UCSD-AML1 (cell line): ENCODE measurements around the gene ANTXRL.
A peak's percentile ranks its signal among the peaks of the same experiment; 100 is the strongest.
"Not testable (repeated sequence)": the region's sequence is repeated elsewhere in the genome, so short reads cannot be mapped to it uniquely, and the experiment has no call there.

Experiments used
- DNase-seq: peaks from one replicate; lab custom pipeline; 2025; ENCODE audit not compliant: unreplicated experiment; lab: John Stamatoyannopoulos, UW

The ANTXRL gene

DNA sequence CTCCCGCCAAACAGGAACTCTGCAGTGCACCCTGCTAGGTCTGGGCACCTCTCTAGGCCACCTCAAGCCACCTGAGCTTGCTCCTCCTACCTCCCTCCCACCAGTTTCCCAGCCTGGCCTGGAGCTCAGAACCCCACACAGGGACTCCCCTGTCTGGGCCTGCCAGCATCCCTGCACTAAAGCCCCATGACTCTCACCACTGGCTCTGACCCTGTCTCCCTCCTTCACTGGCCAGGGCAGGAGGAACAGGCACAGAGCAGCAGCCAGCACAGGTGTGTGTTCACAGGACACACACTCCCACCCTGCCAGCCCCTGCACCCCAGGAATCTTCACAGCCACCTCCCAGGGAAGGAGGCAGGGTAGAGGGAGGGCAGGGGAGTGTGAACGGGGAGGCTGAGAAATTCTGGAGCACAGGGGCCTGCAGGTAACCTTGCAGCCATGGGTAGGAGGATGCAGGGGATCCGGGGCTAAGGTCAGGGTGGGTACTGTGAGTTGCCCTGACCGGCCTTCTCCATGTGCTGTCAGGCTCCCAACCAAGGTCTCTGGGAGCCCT, 13.9 kb upstream of the ANTXRL start:
- DNase-seq: no peak

DNA sequence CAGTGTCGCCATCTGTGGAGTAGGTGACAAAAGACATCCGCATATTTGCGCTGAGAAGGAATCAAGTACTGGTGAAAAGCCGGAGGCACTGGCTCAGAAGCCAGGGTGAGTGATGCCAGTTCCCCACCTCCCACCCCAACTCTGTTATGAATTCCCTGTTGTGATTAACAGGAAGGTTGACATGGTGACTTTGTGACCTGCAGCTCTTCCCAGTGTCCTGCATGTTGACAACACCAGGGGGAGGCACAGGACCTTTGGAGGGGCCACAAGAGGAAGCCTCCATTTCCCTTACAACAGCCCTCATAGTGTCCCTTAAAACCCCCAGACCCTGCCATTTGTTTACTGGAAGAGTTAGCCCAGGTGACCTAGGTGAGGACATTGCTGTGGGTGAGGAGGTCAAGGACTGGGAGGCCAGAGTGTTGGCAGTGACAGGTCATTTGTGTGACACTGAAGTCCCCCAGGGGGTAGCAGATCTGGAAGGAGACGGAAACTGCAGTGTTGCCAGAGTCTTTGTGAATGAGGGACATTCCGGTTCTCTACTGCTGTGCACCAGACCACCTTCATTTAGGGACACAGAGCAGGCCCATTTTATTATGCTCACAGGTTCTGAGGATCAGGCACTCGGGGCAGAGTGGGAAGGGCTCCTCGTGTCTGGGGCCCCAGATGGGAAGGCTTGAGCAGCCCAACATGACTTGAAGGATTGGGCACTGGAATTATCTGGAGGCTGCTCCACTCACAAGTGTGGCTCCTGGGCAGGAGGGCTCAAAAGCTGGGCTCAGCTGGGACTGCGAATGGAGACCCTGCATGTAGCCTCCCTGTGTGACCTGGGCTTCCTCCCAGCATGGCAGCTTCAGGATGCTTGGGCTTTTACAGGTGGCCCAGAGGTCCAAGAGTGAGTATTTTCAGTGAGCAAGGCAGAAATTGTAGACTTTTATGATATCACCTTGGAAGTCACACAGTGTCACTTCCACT, 13.0 kb upstream of the ANTXRL start:
- DNase-seq: no peak

GRCh38 chr10:46277840-46278239, 9.0 kb upstream of the ANTXRL start:
- DNase-seq: no peak

- DNase-seq: not testable (repeated sequence)
Measured at GRCh38 chr10:46282421-46282831, 4.4 kb upstream of the ANTXRL start.

DNA sequence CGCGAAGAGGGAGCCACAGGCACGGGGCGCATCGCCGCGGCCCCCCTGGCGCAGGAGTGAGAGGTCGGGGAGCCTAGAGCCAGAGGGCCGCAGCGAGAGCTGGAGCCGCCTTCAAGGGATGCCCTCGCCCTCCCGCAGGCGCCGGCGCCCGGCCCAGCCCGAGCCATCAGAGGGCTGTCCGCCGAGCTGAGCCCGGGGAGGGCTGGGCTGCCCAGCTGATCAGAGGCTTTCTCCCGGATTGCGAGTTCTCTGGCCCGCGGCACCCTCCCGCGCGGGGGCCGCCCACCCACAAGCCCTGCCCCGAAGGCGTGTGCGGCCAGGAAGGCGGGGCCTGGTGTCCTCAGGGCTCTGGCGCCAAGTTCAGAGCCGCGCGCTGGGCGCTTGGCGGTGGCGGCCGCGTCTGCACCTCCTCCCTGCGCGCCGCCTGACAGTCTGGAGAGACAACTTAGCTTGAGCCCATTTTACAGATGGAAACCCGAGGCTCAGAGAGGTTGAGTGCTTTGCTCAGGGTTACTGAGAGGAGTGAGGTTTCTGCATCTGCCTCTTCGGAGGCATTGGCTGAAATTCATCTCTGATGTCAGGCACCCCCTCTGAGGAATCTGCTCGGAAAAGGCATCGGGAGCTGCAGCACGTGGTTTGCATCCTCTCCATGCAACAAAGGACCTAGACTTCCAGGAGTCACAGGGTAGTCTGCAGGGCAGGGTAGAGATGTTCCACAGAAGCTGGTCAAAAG, 3.8 kb upstream of the ANTXRL start:
- peak; percentile 25 for DNase-seq

DNA sequence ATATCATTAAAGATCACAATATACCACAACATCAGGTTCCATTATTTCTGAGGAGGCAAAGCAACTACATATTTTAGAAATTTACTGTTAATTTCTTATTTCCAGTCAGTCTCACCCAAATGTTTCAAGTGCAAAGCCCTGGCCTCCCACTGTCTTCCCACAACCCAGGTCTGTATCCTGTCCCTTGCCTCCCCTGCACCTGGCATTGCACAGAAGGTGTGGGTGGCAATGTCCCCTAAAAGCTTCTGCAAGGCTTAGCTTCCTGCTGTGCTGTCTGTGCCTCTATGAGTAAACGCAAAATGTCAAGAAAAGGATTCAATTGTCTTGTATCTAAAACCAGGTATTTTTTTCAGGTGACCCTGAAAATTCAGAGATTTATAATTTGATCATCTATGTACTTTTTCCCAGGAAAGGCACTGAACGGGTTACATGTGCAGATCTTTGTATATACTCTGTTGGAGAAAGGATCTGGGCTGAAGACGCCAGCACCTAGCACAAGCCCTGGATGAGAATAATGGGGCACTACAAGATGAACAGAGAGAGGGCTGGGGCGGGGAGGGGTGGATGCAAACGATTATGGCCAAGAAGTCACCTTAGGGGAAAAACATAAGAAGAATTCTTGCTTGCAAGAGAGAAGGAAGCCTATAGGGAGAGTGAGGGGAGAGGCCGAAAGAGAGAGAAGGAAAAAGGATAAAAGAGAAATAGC, 3.1 kb upstream of the ANTXRL start:
- DNase-seq: no peak

GRCh38 chr10:46284286-46285229, 2.2 kb upstream of the ANTXRL start:
- DNase-seq: peak; percentile 68

GRCh38 chr10:46285300-46285699, 1.5 kb upstream of the ANTXRL start:
- no peak for DNase-seq

GRCh38 chr10:46285966-46286620, 704 bp upstream of the ANTXRL start:
- DNase-seq: no peak

GRCh38 chr10:46287846-46288477, 1.2 kb downstream of the ANTXRL start:
- no peak for DNase-seq

DNA sequence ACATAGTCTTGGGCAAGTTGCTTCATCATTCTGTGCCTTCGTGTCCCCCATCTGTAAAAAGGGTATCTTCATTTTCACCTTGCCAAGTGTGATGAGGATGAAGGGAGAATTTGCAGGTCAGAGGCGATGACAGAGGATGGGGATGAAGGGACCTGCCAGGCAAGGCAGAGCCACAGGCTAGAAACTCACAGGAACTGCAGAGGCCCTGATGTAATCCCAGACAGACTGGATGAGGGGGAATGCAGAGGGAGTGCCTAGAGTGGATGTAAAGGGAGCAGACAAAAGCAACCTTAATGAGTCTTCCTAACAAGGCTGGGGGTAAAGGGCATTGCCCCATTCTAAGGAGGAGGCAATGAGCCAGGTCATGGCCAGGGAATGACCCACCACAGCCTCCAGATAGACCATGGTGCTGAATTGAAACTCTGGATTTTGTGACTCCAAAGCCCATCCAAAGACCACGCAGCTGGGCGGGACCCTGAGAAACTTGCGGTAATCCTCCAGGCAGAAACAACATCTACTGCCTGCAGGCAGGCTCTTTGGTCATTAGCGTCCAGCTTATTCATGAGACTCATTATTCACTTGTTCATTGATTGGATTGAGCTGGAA, 1.9 kb downstream of the ANTXRL start:
- DNase-seq: no peak

GRCh38 chr10:46289209-46289810, 2.5 kb downstream of the ANTXRL start:
- DNase-seq: no peak

DNA sequence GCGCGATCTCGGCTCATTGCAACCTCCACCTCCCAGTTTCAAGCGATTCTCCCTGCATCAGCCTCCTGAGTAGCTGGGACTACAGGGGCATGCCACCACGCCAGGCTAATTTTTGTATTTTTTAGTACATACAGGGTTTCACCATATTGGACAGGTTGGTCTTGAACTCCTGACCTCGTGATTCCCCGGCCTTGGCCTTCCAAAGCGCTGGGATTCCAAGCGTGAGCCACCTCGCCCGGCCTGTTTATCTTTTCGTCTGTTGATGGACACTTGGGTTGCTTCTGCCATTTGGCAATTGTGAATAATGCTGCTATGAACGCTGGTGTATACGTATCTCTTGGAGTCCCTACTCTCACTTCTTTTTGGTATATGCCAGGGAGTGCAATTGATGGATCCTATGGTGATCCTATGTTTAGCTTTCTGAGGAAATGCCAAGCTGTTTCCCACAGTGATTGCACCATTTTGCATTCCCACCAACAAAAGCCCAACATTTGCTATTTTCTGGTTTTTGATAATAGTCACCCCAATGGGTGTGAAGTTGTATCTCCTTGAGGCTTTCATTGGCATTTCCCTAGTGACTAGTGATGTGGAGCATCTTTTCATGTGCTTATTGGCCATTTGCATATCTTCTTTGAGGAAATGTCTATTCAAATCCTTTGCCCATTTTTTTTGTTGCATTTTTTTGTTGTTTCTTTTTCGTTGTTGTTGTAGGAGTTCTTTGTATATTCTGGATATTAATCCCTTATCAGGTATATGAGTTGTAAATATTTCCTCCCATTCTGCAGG, 3.5 kb downstream of the ANTXRL start:
- no peak for DNase-seq

DNA sequence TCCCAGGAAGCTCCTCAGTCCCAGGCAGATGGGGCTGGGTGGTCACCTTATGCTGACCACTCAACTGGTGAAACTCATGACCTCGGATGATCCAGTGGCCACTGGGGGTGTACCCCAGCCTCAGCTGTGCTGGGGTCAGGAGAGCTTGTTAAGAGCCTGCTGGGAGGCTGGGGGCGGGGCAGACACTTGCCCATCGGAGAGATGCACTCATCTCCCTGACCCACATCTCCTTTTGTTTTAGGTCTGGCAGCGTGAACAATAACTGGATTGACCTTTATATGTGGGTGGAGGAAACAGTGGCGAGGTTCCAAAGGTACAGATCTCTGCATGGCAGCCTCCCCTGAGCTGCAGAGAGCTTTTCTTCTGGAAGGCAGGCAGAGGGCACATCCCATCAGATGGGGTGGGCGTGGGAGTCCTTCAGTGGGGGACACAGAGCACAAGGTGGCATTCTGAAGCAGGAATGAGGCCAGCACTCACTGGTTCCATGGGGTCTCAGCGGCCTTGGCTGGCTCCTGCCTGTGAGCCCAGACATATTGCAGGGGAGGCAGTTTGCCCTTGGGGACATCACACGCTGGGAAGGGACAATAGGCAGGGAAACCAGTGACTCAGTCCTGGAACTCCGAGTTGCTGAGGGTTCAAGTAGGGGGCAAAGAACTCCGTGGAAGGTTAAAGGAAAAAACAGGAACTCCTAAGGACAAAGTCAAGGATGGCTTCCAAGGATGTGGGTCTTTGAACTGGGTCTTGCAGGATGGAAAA, 5.2 kb downstream of the ANTXRL start:
- no peak for DNase-seq

DNA sequence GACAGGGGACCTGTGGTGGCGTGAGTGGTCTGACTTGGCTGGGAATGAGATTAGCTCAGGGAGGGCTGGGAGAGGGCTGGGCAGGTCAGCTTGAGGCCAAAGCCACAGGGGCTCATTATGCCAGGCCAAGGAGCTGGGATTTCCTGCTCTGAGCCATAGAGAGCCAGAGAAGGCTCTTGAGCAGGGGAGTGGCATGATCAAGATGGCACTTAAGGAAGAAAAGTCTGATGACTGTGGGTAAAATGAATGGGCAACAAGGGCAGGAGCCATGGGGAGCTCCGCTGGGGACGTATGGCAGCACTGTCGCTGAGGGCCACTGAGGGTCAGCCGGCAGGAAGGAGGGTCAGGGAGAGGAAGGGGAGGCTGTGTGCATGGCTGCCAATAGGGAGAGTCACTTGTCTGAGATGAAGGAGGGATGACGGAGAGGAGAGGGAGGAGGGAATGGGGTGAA, 5.8 kb downstream of the ANTXRL start:
- DNase-seq: no peak

DNA sequence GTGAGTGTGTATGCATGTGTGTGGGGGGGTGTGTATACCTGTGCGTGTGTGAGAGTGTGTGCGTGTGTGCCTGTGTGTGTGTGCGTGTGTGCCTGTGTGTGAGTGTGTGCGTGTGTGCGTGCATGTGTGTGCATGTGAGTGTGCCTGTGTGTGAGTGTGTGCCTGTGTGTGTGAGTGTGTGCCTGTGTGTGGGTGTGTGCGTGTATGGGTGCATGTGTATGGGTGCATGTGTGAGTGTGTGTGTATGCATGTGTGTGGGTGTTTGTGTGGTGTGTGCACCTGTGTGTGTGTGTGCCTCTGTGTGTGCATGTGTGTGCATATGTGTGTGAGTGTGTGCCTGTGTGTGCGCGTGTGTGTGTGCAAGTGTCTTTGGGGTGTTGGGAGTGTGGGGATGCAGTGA, 6.4 kb downstream of the ANTXRL start:
- DNase-seq: no peak
